H1 (cell line): ENCODE measurements around the gene PSORS1C1. TPM values are rescaled to one million over a fixed set of nuclear protein-coding genes. Genes with fewer than 3 reads are reported as not detected.

Experiments used
- CHD2 ChIP-seq: IDR thresholded peaks from 2 replicates; pipeline ENCODE4 v1.6.1; 2012; ENCODE audit warnings: low read length, improper control_type of control experiment
- CTCF ChIP-seq, 3 experiments: IDR thresholded peaks; 1 replicate in 2 of 3; 2 replicates in 1 of 3; pipeline versions ENCODE4 v1.5.1 to v1.6.1; 2011; ENCODE audit warnings: low read length in 3 of 3, mild to moderate bottlenecking in 3 of 3, inconsistent platforms in 2 of 3, low read depth in 1 of 3, moderate library complexity in 1 of 3; ENCODE audit not compliant: insufficient read depth in 1 of 3; ENCODE audit errors: control extremely low read depth in 1 of 3
- HDAC2 ChIP-seq, 2 experiments: fragments of 300-600 bp in 1 of 2; sonication (generic) in 1 of 2; IDR thresholded peaks; 2 replicates each; pipeline ENCODE4 v1.6.1; 2011 to 2012; ENCODE audit warnings: low read depth in 2 of 2, low read length in 2 of 2, mild to moderate bottlenecking in 2 of 2, moderate library complexity in 2 of 2, borderline replicate concordance in 1 of 2, inconsistent platforms in 1 of 2
- MAX ChIP-seq: IDR thresholded peaks from 2 replicates; pipeline ENCODE4 v1.6.1; 2012; ENCODE audit warnings: inconsistent platforms
- POLR2AphosphoS5 ChIP-seq: IDR thresholded peaks from 2 replicates; pipeline ENCODE4 v1.6.1; 2011; ENCODE audit warnings: low read depth, low read length
- RAD21 ChIP-seq, 2 experiments: IDR thresholded peaks in 1 of 2; conservative IDR thresholded peaks in 1 of 2; 2 replicates each; pipeline ENCODE4 v1.6.1; 2011; ENCODE audit warnings: low read depth in 2 of 2, low read length in 2 of 2, improper control_type of control experiment in 1 of 2, inconsistent platforms in 1 of 2, mild to moderate bottlenecking in 1 of 2, moderate library complexity in 1 of 2
- SAP30 ChIP-seq: fragments of 300-600 bp; sonication (generic); IDR thresholded peaks from 2 replicates; pipeline ENCODE4 v1.7.1; 2012; ENCODE audit warnings: low read length, moderate library complexity, mild to moderate bottlenecking, inconsistent platforms; ENCODE audit not compliant: insufficient read depth, insufficient replicate concordance
- SP1 ChIP-seq: IDR thresholded peaks from 2 replicates; pipeline ENCODE4 v1.6.1; 2011; ENCODE audit warnings: low read depth, low read length
- SP2 ChIP-seq: IDR thresholded peaks from 2 replicates; pipeline ENCODE4 v1.6.1; 2012; ENCODE audit warnings: mild to moderate bottlenecking, low read length, inconsistent platforms
- SP4 ChIP-seq: IDR thresholded peaks from 2 replicates; pipeline ENCODE4 v1.6.1; 2012; ENCODE audit warnings: low read length, inconsistent platforms
- ZNF274 ChIP-seq: IDR thresholded peaks from 2 replicates; pipeline ENCODE4 v1.7.0; 2012; ENCODE audit warnings: low read length, borderline replicate concordance; ENCODE audit errors: extremely low read depth
- polyA plus RNA-seq, 7 experiments: library from polyadenylated mRNA; depleted of rRNA in 3 of 7; stranded (reverse) in 5 of 7; unstranded in 2 of 7; fragments of >200 nt in 5 of 7; fragments of 200-250 nt in 2 of 7; gene quantifications; 1 replicate in 5 of 7; 2 replicates in 1 of 7; 4 replicates in 1 of 7; pipeline versions ENCODE4 v1.2.1 to v1.2.3, GENCODE V29; 2011 to 2013; ENCODE audit warnings: missing spikeins in 2 of 7, mixed read lengths in 2 of 7
- total RNA-seq: library from RNA; stranded (reverse); fragmentation: NEBNext Ultra II Directional; extraction: Animal tissue kit (Norgen Biotek cat#: 25700); gene quantifications from 2 replicates; pipeline ENCODE4 v1.2.1, GENCODE V29; 2021
- TF ChIP-seq, protein P1 (sequence below): IDR thresholded peaks from 2 replicates; pipeline ENCODE4 v1.6.1; 2011; ENCODE audit warnings: low read depth, mild to moderate bottlenecking, low read length; ENCODE audit not compliant: insufficient read depth

The PSORS1C1 gene
- total and polyA plus RNA-seq, 2 of the 8 experiments (the other 6 are each of a cell fraction or from before 2014, with no cell fraction given): 0.12 to 0.52 TPM

DNA sequence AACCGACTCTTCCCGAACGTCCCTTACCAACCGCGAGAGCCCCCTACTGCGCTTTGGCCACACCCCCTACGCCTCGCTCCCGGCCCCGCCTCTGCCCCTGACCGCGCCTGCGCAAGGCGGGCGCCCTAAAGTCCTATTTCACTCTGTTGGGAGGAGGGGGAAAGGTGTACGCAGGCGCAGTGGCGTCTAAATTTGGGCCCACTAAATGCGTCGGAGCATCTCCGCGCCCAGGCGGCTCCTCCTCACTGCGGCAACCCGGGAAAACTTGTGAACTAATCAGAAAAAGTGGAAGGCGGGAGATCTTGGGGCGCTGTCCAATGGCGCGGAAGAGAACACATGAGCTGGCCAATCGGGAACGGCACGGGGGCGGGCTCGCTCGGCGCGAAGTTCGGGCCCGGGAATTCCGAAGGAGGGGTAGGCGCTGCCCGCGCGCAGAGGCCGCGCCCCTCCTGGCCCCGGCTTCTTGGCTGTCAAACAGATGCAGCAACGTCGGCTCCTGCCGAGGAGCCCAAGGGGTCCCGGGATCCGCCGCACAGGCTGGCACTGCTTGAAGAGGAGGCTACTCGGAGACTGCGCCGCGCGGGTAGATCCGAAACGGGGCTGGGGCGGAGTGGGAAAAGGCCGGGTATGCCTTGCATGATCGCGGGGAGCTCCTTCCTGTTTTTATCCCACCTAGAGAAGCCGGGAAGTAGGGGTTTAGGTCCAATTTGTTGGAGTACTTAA is 43.7 kb downstream of the PSORS1C1 start, which contains the start of gene TCF19 (continued):
- TF ChIP-seq HDAC2 (IDR thresholded peaks at IDR 0.05; ENCODE audit: borderline replicate concordance in 1 of 2, low read depth in 2 of 2, low read length in 2 of 2) (0 out of 4 replicates have a peak, but pooled peaks of 1 of the 2 experiments have one; percentile 63), POLR2AphosphoS5 (no peak), MAX (no peak), SP2 (peak; percentile 71), SP4 (no peak), SP1 (peak; percentile 95), CTCF (IDR thresholded peaks at IDR 0.05; ENCODE audit: control extremely low read depth in 1 of 3, insufficient read depth in 1 of 3, low read depth in 1 of 3, low read length in 3 of 3) (no peak), SAP30 (peak; percentile 89), RAD21 (IDR thresholded peaks at IDR 0.05 in 1 of 2, conservative IDR thresholded peaks at IDR 0.05 in 1 of 2; ENCODE audit: low read depth in 2 of 2, low read length in 2 of 2) (no peak), ZNF274 (no peak), CHD2 (peak; percentile 85)
- TF ChIP-seq, protein P1, sequence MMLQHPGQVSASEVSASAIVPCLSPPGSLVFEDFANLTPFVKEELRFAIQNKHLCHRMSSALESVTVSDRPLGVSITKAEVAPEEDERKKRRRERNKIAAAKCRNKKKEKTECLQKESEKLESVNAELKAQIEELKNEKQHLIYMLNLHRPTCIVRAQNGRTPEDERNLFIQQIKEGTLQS: no peak
